ENCODE data around the gene BCL6.
A peak's percentile ranks its signal among the peaks of the same experiment; 100 is the strongest.

Gene BCL6

DNA sequence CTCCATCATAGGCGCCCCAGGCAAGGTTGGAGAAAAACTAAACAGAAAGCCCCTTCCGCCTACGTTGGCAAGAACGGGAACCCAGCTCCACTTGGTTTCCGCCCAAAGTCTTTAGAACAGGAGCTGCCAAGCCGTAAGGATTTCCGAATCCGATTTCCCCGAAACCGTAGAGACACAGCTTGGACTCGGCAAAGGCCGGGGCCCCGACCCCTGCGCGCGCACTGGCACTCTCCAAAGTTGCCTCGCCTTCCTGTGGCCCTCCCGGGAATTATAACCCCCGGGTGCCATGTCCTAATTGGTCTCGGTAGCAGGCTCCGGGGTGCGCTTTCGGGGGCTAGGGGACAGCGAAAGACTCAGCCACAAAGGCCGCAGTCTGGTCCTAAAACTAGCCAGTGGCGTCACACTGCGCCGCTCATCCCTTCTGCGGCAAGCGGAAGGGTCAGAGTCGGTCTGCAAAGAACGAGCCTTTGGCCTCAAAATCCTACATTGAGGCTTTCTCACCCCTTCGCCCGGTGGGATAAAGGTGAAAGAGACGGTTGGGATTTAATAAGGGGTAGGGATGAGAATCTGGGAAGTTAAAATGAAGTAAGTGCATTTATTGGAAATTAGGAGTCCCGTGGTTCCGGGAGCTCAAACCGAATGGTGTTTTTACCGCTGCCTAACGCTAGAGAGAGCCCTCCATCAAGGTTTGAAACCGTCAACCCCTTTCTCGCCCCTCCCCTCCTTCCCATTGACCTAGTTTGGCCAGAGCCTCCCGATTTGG lies 6.8 kb downstream of the BCL6 start:
- peak; percentile 76 for DNase-seq (ENCODE audit: low spot score)

DNA sequence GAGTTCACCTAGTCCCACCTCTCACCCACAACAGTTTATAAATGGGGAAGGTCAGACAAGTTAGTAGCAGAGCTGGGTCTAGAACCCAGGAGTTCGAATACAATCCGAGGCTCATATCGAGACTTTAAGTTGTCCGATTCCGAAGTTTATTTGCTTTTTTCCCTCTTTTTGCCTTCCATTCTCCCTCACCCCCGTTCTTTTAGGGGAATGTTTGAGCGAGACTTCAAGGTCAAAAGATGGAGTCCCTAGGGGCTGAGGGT lies 7.3 kb downstream of the BCL6 start:
- DNase-seq (ENCODE audit: low spot score) = no peak

DNA sequence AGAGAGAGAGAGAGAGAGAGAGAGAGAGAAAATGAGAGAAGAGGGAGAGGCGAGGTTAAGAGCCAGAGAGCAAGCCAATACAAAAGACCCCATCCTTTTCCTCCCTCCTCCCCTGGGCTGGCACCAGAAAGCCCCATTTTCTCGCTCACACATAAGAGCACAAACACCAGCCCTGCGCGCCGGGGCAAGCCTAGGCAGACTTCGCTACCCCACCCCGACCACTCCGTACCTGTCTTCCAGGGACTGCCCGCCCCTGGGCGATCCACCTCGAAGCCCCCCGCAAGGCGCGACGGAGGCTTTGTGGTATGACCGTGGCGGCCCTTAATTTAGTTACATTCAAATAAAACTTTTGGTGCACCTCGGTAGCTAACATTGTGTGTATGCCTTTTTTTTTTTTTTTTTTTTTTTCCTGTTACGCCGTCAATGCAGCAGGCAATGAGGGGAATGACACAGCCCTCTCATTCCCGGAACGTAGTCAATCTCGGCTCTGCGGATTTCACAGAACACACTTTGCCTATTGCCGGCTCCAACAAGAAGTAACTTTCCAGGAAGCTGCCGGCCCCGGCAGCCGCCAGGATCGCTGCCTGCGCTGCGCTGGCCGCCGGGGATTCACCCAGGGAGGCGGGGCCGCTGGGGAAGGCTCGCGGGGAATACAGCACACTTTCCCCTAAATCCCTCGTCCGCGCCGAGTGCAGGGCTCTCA lies 7.7 kb downstream of the BCL6 start:
- DNase-seq (ENCODE audit: low spot score) = peak; percentile 35

DNA sequence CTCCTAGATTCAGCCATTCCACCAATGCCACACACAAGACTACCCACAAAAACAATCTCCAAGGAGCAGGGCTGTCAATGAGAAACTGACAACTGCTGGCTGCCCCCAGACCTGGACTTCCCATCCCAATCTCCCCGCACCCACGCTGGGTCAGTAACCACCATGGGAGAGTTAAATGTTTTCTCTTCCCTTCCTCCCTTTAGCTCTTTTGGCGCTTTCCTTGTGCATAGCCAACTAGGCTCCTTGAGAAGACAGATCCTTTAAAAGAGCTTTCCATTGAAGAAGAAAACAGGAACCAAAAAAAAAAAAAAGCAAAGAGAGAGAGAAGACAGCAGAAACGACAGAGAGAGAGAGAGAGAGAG lies 8.3 kb downstream of the BCL6 start:
- DNase-seq (ENCODE audit: low spot score) = no peak

DNA sequence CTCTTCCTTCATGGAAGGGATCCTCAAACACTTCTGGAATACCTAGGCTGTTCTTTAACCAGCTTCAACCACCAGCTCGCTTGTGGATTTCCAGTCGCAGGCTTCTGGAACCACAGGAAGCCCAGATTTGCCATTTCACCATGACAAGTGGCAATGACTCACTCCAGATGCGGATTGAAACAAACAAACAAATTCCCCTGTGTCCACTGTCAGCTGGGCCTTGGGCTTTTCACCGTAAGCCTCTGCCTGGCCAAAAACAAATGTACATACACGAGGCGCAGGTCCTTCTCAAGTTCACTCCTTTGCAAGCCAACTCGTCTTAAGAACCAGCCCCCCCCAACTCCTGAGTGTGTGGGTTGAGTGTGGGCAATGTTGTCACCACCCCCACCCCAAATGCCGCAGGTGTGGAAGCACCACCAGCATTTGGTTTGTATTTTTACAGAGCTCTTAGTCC lies 8.8 kb downstream of the BCL6 start:
- DNase-seq (ENCODE audit: low spot score) = peak; percentile 69

DNA sequence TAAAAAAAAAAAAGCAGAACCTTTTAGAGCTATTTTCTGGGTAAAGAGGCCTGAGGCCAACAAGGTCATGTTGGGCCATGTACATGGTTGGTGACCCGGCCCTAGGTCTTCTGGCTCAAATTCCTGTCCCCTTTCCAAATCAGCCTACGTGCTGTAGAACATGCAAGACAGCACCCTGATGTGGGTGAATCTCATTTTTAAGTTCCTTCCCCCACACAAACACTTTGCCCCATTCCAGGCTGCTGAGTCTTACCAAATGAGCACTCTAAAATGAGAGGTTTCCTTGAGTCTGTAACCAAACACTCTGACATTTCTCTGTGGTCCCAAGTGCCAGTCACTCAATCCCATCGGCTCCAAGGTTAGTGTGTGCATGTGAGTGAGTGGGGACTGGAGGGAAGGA lies 9.4 kb downstream of the BCL6 start:
- no peak for DNase-seq (ENCODE audit: low spot score)

DNA sequence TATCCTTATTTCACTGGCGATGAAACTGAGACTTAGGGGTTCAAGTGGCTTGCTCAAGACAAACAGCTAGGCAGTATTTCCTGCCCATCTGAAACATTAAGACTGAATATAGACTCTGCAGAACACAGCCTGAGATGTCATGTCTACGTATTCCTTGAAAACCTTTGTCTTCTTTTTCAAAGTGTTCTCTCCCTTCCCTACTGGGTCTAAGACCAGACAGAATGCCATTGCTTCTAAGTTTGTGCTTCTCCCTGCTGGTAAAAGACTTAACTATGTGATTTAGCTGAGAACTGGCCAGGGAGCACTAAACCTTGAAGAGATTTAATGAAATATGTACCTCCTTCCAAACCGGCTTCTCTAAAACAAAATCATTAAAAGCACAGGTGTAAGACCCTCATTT lies 9.9 kb downstream of the BCL6 start:
- no peak for DNase-seq (ENCODE audit: low spot score)

DNA sequence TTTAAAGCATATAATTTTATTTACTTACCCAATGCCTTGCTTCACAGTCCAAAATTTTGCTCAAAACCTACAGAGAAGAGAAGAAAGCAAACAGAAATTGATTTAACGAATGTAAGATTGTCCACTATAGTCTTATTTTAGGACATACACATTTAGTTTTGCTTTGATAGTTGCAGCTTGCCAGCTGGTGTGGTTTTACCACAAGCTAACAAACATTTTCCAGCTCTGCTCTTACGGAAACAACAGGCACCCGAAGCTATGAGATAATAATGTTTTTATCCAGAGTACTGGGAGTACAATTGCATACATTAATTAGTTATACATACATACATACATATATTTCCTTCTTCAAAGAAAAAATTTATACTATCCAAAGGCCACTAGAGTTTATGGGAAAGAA lies 10.4 kb downstream of the BCL6 start:
- DNase-seq (ENCODE audit: low spot score) = no peak

DNA sequence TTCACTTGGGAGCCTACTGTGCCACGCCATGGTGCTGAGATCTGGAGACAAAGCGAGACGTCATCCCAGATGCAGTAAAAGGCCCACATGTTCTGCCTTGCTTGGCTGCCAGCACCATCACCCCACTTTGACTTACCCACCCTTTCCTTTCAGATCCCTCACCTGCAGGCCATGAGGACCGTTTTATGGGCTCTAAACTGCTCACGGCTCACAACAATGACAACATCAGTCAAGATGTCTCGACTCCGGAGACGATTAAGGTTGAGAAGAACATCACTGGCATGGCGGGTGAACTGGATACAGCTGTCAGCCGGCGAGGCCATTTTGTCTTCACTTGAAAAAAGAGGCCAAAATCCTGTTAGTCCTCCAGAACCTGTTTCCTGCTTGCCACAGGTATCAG lies 11.9 kb downstream of the BCL6 start:
- DNase-seq (ENCODE audit: low spot score) = no peak

DNA sequence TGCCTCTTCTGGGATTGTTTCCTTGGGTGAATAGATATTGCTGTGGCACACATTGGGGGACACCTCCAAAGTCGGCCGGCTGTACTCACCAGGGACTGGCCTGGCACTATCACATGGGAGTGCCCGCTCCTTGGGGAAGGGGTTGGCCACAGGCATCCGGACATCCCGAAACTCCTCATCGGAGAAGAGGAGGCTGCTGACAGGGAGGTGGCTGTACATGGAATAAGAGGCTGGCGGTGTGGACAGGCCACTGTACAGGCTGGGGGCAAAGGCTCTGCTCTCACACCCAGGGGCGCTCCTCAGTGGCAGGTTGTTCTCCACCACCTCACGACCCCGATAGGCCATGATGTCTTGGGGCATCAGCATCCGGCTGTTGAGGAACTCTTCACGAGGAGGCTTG lies 15.7 kb downstream of the BCL6 start:
- DNase-seq (ENCODE audit: low spot score) = no peak

DNA sequence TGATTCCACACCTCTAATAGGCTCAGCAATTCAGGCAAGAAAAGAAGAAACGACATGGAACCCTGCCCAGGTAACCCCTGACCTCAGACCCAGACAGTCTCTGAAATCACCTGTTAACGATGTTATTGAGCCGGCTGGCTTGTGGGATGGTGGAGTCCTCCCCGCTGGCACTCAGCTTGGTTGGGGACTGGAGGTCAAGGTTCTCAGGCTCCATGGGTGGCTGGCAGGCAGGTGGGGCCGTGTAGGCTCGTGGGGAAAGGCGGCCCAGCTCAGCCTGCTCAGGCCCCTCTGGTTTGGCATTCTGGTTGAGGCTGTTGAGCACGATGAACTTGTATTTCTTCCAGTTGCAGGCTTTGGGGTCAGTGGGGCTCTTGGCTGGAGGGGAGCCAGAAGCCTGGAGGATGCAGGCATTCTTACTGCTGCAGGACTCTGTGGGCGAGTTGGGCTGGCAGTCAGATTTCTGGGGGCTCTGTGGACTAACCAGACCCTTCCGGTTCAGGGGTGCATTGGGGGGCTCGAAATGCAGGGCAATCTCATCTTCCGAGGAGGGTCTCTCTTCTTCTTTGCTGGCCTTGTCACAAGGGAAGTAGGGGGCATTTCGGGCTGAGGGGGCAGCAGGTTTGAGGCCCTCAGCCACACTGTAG lies 16.2 kb downstream of the BCL6 start:
- DNase-seq (ENCODE audit: low spot score) = no peak

DNA sequence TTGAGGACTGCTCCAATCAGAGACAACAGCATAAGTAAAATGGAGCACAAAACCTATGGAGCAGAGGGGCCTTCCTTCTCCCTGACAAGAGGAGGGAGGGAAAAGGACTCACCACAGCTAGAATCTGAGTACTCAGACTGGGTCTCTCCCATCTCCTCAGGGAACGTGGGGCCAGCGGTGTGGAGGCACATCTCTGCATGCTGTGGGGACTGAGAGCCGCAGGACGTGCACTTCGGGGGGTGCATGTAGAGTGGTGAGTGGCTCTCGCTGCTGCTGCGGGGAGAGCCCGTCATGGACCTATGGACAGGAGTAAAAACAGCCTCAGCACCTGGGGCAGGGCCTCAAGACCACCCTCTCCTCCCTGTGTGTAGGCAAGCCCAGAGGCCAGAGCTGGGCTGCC lies 17.0 kb downstream of the BCL6 start:
- no peak for DNase-seq (ENCODE audit: low spot score)

DNA sequence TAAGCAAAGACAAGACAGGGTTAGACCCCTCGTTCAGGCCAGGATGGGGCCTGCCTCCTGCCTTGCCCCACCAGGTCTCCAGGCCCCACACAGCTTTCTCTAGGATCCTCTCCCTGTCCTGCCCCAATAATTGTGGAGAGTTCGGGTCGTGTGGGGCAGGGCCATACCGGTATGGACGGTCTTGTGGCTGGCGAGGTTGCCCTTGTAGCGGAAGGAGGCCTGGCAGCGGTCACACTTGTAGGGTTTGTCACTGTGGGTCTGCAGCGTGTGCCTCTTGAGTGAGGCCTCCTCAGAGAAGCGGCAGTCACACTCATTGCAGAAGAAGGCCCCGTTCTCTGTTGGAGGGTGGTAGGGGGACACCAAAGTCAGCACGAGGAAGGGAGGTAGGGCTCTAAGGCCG lies 18.7 kb downstream of the BCL6 start:
- DNase-seq (ENCODE audit: low spot score) = no peak

DNA sequence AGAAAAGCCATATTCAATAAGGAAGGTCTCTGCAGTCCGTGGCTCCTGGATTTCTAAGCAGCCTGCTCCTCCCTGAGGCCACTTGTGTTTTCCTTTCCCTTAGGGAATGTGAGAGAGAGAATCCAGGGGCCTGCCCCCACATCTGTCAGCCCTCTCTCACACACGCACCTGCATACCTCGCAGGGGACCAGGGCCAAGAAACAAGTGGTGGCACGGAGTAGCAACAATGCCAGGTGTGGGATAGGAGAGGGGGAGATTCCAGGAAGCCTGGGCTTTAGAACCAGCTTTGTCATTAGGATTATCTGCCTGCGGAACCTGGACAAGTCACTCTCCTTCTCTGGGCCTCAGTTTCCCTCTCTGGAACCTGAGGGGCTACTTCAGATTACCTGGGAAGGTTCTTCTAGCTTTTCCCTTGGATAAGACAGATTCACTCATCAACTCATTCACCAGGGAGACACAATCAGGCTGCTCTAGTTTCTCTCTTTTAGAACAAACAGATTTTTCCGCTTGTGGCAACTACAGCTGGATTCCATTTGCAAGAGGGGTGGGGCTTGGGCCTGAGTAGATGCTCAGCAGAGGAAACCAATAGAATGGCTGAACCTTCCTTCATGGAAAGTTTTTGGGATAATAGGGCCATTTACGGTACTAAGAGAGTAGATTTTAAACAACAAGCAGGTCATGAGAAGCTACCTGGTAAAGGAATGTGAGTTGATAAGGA lies 19.5 kb downstream of the BCL6 start:
- no peak for DNase-seq (ENCODE audit: low spot score)

DNA sequence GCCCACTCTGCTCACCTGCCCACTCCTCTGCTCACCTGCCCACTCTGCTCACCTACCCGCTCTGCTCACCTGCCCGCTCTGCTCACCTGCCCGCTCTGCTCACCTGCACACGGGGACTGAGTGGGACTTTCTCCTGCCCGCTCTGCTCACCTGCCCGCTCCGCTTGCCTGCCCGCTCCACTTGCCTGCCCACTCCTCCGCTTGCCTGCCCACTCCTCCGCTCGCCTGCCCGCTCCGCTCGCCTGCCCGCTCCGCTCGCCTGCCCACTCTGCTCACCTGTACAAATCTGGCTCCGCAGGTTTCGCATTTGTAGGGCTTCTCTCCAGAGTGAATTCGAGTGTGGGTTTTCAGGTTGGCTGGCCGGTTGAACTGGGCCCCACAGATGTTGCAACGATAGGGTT lies 20.0 kb downstream of the BCL6 start:
- no peak for DNase-seq (ENCODE audit: low spot score)

DNA sequence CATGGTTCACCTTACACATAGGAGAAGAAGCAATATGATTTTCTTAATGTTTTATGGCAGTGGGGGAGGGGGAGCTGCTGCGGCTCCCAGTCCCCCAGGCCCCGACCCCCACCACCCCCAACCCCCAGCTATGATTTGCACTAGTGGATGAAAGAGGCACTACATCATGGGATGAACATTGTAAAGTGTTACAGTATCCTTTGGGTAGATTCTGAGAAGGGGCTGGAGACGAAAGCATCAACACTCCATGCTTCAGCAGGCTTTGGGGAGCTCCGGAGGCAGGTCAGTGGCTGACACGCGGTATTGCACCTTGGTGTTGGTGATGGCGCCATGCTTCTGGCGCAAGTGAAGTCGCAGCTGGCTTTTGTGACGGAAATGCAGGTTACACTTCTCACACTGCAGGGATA lies 23.1 kb downstream of the BCL6 start:
- no peak for DNase-seq (ENCODE audit: low spot score)

DNA sequence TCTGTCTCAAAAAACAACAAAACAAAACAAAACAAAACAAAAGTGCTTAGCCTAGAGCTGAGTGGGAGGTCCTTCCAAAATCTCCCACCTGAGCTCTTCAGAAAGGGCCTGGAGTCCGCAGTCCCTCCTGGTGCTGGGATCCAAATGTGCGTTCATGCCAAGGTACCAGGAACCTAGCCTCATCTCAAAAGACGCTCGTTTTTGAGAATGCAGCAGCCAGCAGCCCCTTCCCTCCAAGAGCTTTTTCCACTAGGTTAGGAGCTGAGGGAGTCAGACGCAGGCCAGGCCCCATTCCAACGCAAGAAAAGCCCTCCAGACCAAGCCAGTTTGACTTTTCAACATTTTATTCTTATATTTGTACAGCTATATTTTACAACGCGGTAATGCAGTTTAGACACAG lies 24.2 kb downstream of the BCL6 start:
- no peak for DNase-seq (ENCODE audit: low spot score)

DNA sequence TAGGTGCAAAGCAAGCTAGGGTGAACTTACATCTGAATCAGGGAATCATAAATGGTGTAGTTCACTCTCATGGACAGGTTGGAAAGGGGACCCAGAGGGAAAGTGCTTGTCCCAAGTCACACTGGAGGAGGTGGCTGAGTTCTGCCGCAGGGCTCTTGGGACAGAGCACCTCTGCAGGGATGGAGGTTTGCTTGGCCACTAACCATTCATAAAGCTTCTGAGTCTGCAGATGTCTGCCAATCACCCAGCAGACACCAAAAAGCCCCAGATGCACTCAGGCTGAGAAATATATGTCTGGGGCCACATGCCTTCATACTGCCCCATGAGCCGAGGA lies 25.0 kb downstream of the BCL6 start:
- no peak for DNase-seq (ENCODE audit: low spot score)

DNA sequence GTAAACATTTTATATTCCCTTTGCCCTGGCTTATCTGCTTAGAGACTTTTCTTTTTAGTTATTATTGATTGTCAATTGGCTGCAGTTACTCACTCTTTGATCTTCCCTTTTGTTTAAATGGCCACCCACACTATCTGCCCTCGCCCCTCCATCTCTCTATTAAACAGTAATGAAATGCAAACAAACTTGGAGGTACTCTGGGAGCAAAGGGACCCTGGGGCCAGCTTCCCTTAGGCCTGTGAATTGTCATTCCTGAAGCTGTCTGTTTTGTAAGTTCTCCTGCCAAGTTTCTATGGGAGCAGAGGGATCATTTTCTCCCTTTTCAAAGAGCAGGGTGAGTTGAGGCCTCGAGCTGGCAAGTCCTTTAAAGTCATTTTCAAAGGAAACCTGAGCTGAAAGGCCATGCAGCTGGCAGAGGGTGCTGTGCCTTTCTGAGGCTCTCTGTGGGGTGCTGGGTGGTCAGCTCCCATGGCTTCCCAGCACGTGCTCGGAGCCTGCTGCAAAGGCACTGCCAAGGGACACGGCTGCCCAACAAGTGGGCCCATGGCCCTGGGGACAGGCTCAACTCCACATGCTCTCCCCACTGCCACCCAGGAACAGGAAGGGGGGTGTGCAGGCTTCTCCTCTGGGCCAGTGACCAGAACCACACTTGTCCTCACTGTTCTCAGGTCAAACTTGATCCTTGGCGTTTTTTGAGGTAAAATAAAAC lies 25.5 kb downstream of the BCL6 start:
- DNase-seq (ENCODE audit: low spot score) = no peak

DNA sequence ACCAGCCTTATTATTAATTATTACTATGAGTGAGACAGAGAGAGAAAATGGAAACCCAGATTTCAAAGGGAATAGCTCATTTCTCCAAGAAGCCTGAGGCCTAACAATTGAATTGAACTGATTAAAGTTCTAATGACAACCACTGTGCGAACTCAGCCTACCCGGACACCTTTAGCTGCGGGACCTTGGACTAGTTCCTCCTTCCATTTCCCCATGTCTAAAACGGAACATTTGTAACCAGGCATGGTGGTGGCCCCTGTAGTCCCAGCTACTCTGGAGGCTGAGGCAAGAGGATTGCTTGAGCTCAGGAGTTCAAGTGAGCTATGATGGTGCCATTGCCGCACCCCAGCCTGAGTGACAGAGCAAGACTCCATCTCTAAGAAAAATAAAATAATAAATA lies 26.5 kb downstream of the BCL6 start:
- DNase-seq (ENCODE audit: low spot score) = no peak

DNA sequence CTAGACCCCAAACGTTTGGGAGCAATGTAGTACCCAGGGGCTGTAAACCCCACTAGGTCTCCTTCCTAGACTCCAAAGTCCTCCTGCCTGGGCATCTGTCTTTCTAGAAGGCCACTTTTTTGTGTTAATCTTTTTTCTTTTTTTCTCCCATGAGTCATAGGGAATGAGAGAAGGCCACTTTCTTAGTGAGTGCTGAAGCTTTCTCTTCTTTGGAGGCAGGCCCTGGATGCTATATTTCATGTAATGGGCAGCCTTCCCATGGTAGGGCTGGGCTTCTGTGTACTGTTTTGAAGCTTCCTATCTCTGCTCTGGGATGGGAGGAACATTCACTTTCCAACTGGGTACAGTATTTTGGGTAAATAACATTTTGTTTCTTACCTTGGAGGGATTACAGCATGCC lies 27.7 kb downstream of the BCL6 start:
- DNase-seq (ENCODE audit: low spot score) = no peak

DNA sequence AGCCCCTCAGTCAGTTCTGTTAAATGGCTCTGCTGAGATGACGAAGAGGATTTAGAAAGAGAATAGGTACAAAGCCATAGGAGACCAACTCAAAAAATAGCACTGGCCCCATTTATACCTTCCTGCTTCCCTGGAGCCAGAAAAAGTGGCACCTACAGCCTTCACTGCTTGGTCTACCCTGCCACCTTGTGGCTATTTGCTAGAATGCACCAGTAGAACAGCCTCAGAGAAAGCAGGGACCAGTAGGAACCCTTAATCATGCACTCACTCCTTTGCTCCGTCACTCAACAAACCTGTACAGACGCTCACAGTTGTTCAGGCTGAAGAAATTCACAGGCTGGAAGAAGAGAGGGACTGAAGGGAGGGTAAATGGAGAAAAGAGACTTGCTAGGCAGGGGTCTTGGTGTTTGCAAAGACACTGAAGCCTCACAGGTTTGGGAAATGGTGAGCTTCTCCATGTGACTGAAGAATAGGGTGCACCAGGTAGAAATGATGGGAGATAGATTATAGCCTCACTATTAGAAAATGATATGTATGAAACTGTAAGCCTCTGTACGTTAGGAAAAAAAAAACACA lies 30.8 kb downstream of the BCL6 start:
- peak; percentile 73 for DNase-seq (ENCODE audit: low spot score)

Measured in hematopoietic multipotent progenitor cell treated with erythropoietin and hydrocortisone succinate and interleukin-3 and kit ligand, for 15 days (in vitro differentiated cells).